OCI-LY7 (cell line): ENCODE data around the gene NR5A1. TPM values are rescaled to one million over a fixed set of nuclear protein-coding genes. Genes with fewer than 3 reads are reported as not detected.
A peak's percentile ranks its signal among the peaks of the same experiment; 100 is the strongest.

Source experiments
- BruUV-seq: library from RNA; stranded (reverse); fragments of 400-500 nt; replicated peaks from 2 replicates; lab custom pipeline; 2021; lab: Mats Ljungman, UMichigan
- CTCF ChIA-PET: fragments of 300-600 bp; sonication (Branson Sonifier 250); formaldehyde crosslinking; loops from one replicate; lab custom pipeline; 2022; ENCODE audit warnings: antibody characterized with exemption; ENCODE audit not compliant: unreplicated experiment; lab: Charles Lee
- POLR2A ChIA-PET: fragments of 300-600 bp; sonication (Branson Sonifier 250); formaldehyde crosslinking; loops from one replicate; lab custom pipeline; 2022; ENCODE audit warnings: antibody characterized with exemption; lab: Charles Lee
- DNase-seq: peaks from one replicate; pipeline ENCODE4 v3.0.0-alpha.2; 2015; ENCODE audit warnings: low spot score
- H2AFZ ChIP-seq: fragments of 200-600 bp; sonication (generic), shearing (Covaris generic); 2 replicates; pipeline ENCODE4 v1.6.1; 2014; ENCODE audit warnings: mild to moderate bottlenecking, antibody characterized with exemption, low read length, moderate library complexity
- H3K27ac ChIP-seq: fragments of 200-600 bp; sonication (generic); 2 replicates; pipeline ENCODE4 v1.5.1; 2014; ENCODE audit warnings: mixed run types, low read depth, mild to moderate bottlenecking, moderate library complexity, low read length, inconsistent platforms; ENCODE audit not compliant: poor library complexity, severe bottlenecking
- H3K36me3 ChIP-seq: fragments of 200-600 bp; sonication (generic); 2 replicates; pipeline ENCODE4 v1.6.1; 2014; ENCODE audit warnings: mild to moderate bottlenecking, antibody characterized with exemption, low read length, moderate library complexity, mixed read lengths; ENCODE audit not compliant: insufficient read depth
- H3K4me1 ChIP-seq: fragments of 200-600 bp; sonication (generic); 2 replicates; pipeline ENCODE4 v1.5.1; 2014; ENCODE audit warnings: mild to moderate bottlenecking, low read length; ENCODE audit not compliant: insufficient read depth, poor library complexity, severe bottlenecking
- H3K4me2 ChIP-seq: fragments of 200-600 bp; sonication (generic); 2 replicates; pipeline ENCODE4 v1.6.1; 2014; ENCODE audit warnings: mild to moderate bottlenecking, low read length
- H3K4me3 ChIP-seq: fragments of 200-600 bp; sonication (generic); 2 replicates; pipeline ENCODE4 v1.5.1; 2014; ENCODE audit warnings: mild to moderate bottlenecking, low read depth, low read length; ENCODE audit not compliant: poor library complexity, severe bottlenecking
- H3K79me2 ChIP-seq: fragments of 200-600 bp; sonication (generic); 2 replicates; pipeline ENCODE4 v1.6.1; 2016; ENCODE audit warnings: low read depth, mild to moderate bottlenecking, low read length, moderate library complexity, mixed read lengths; ENCODE audit not compliant: insufficient read depth
- H3K9me2 ChIP-seq: fragments of 200-600 bp; sonication (generic); 2 replicates; pipeline ENCODE4 v1.6.1; 2016; ENCODE audit warnings: mild to moderate bottlenecking, low read length, mixed read lengths; ENCODE audit not compliant: insufficient read depth
- H3K9me3 ChIP-seq: fragments of 200-600 bp; sonication (generic); 2 replicates; pipeline ENCODE4 v1.6.1; 2014; ENCODE audit warnings: mild to moderate bottlenecking, mixed run types, low read length, mixed read lengths
- H4K20me1 ChIP-seq: fragments of 200-600 bp; sonication (generic); 2 replicates; pipeline ENCODE4 v1.6.1; 2014; ENCODE audit warnings: mild to moderate bottlenecking, antibody characterized with exemption, low read length, moderate library complexity, mixed read lengths; ENCODE audit not compliant: insufficient read depth
- EZH2phosphoT487 ChIP-seq: fragments of 200-600 bp; sonication (generic); IDR thresholded peaks from 2 replicates; pipeline ENCODE4 v1.6.1; 2018; ENCODE audit warnings: low read depth, borderline replicate concordance, mild to moderate bottlenecking, mixed run types, antibody characterized with exemption, low read length, moderate library complexity, mixed read lengths
- intact Hi-C: fragments of 100-400 bp; cut with micrococcal nuclease; formaldehyde crosslinking; loops from one replicate; pipeline ENCODE4 v1.10.0; 2022; ENCODE audit not compliant: unreplicated experiment
- total RNA-seq, 2 experiments: library from RNA; depleted of rRNA in 1 of 2; stranded (reverse); fragments of >200 nt in 1 of 2; shearing (Covaris generic) in 1 of 2; gene quantifications; 2 replicates each; pipeline ENCODE4 v1.2.3, GENCODE V29; 2014 to 2022
- TF ChIP-seq, protein P1 (sequence below): fragments of 200-600 bp; sonication (generic); conservative IDR thresholded peaks from 2 replicates; pipeline ENCODE4 v1.5.1; 2014; ENCODE audit warnings: mild to moderate bottlenecking, antibody characterized with exemption, low read length, moderate library complexity, mixed read lengths

Gene NR5A1
- total RNA-seq, 2 experiments from 2014 or later: not detected

DNA sequence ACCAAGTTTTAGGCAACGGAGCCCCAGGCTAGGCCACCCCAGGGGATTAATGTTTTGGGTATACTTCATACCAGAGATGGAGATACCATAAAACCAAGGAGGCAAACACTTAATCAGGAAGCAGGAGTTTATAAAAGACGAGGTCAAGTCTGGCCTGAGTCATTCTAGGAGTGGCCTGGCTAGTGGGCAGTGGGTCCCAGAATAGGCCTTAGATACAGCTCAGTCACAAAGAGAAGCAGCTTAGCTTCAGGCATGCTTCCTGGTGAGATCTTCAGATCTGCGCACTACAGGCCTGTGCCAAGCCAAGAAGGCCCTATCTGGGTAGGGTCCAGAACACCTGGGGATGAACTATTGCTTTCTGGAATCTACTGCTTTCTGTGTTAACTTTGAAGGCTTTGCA, 20.6 kb upstream of the NR5A1 start:
- Histone ChIP-seq H4K20me1 (no peaks in the 10 kb centered on the region), H3K36me3 (peaks cover 22% of the 10 kb centered on the region; the same call in 1 of the 2 replicates), H3K4me1 (no peaks in the 10 kb centered on the region), H2AFZ (no peak overlapping the region), H3K9me2 (no peaks in the 10 kb centered on the region), H3K9me3 (no peaks in the 10 kb centered on the region), H3K4me2 (no peak overlapping the region), H3K4me3 (no peak overlapping the region), H3K79me2 (no peaks in the 10 kb centered on the region), H3K27ac (no peak overlapping the region)
- intact Hi-C loops: no loop called here
- POLR2A ChIA-PET: no interaction called here
- no peak for DNase-seq
- no TSS peak for BruUV-seq
- TF ChIP-seq, protein P1, sequence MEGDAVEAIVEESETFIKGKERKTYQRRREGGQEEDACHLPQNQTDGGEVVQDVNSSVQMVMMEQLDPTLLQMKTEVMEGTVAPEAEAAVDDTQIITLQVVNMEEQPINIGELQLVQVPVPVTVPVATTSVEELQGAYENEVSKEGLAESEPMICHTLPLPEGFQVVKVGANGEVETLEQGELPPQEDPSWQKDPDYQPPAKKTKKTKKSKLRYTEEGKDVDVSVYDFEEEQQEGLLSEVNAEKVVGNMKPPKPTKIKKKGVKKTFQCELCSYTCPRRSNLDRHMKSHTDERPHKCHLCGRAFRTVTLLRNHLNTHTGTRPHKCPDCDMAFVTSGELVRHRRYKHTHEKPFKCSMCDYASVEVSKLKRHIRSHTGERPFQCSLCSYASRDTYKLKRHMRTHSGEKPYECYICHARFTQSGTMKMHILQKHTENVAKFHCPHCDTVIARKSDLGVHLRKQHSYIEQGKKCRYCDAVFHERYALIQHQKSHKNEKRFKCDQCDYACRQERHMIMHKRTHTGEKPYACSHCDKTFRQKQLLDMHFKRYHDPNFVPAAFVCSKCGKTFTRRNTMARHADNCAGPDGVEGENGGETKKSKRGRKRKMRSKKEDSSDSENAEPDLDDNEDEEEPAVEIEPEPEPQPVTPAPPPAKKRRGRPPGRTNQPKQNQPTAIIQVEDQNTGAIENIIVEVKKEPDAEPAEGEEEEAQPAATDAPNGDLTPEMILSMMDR: no peak
- TF ChIP-seq EZH2phosphoT487: no peak
- CTCF ChIA-PET: no interaction called here

DNA sequence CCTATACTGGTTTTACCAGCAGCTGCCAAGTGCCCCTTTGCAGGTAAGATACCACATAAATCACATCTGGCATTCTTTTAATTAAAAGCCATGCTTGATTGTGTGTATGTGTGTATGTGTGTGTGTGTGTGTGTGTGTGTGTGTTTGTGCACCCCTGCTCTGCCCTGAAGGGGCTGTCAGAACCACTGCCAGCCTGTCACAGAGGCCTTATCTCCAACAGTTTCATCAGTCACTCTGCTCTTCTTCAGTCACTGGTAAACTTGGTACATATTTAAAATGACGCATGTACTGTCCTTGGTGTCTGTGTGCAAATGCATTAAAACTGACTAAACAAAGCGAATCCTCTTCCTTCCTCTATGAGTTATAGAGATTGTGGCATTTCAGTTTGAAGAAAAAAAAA, 19.0 kb upstream of the NR5A1 start:
- Histone ChIP-seq H3K4me1 (no peaks in the 10 kb centered on the region), H3K9me3 (no peaks in the 10 kb centered on the region), H3K4me3 (no peak overlapping the region), H3K79me2 (no peaks in the 10 kb centered on the region), H2AFZ (no peak overlapping the region), H3K4me2 (no peak overlapping the region), H3K36me3 (peaks cover 24% of the 10 kb centered on the region), H3K27ac (no peak overlapping the region), H4K20me1 (no peaks in the 10 kb centered on the region), H3K9me2 (no peaks in the 10 kb centered on the region)
- ChIA-PET CTCF (no interaction called here), POLR2A (no interaction called here)
- no TSS peak for BruUV-seq
- TF ChIP-seq EZH2phosphoT487: no peak
- TF ChIP-seq, protein P1: no peak
- intact Hi-C loops: no loop called here
- DNase-seq: no peak

DNA sequence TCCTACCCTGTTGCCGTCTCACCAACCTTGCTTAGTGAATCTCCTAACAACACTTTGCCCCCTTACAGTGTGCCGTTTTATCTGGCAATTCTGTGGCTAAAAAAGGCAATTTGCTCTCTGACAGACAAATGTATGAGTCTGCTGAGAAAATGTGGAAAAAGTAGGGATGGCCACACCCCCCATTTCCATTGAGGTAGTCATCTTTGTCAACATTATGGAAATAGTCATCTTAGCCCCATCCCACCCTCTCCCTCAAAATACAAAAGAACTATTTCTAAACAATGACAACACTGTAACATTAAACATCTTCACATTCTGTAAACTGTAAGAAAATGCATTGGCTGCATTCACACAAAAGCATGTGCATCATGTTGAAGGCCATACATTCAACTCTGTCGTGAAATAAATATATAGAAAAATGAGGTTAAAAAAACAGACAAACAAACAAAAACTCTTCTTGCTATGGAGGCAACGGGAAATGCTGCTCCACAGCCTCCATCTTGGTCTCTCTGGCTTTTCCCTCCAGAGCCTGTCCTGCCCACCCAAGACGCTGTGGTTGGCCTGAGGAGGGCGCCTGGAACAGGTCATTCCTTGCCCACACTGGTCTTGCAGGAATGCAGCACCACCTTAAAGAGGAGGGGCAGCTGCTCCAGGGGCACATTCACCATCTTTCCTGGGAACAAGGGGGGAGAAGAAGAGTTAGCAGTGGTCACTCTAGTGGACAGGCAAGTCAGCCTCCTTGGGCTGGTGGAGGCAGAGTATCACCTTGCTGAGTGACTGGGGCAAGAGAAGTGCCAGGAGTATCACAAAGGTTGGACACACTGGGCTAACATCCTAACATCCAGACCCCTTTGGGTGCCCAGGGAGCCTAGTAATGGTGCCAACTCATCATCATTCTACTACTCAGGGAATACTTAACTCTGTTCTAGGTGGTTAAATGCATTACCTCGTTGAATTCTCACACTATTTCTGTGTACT, 15.2 kb upstream of the NR5A1 start:
- peaks cover 28% of the 10 kb centered on the region for H3K36me3 ChIP-seq
- CTCF ChIA-PET: no interaction called here
- no peaks in the 10 kb centered on the region for H4K20me1 ChIP-seq
- H3K9me2 ChIP-seq: no peaks in the 10 kb centered on the region
- no peak overlapping the region for H3K4me2 ChIP-seq
- no peak overlapping the region for H3K27ac ChIP-seq
- no peak overlapping the region for H3K4me3 ChIP-seq
- no peak for TF ChIP-seq EZH2phosphoT487
- TF ChIP-seq, protein P1: peak; percentile 32; the same call in 1 of the 2 replicates
- intact Hi-C loops: no loop called here
- no peak for DNase-seq
- POLR2A ChIA-PET: interaction anchor here (0.7 to 1.2 kb wide), 2 partner anchors 8 to 1185 kb away, joined by 3 read pairs; no protein-coding TSS in a partner anchor
- no peaks in the 10 kb centered on the region for H3K4me1 ChIP-seq
- no peak overlapping the region for H2AFZ ChIP-seq
- H3K9me3 ChIP-seq: no peaks in the 10 kb centered on the region
- BruUV-seq: no TSS peak
- H3K79me2 ChIP-seq: no peaks in the 10 kb centered on the region
